Lower lobe of right lung (tissue), 2 donors: ENCODE results near the gene A3GALT2. TPM values are rescaled to one million over a fixed set of nuclear protein-coding genes. Genes with fewer than 3 reads are reported as not detected.

Experiments
- ATAC-seq, 2 donors: fragments of 200-7000 bp; cut with Tn5 transposase; one replicate each; pipeline ENCODE4 v1.9.1; 2020 to 2022; ENCODE audit warnings: mild to moderate bottlenecking in 2 of 2, moderate library complexity in 2 of 2
- DNase-seq: peaks from one replicate; pipeline ENCODE4 v3.0.0-alpha.2; 2020
- H3K27ac ChIP-seq: fragments of 200-600 bp; one replicate; pipeline ENCODE4 v1.8.0; 2022
- H3K27me3 ChIP-seq: fragments of 200-600 bp; one replicate; pipeline ENCODE4 v1.8.0; 2022; ENCODE audit warnings: low read depth
- H3K36me3 ChIP-seq: fragments of 200-600 bp; one replicate; pipeline ENCODE4 v1.8.0; 2022; ENCODE audit warnings: mild to moderate bottlenecking
- H3K4me1 ChIP-seq: fragments of 200-600 bp; one replicate; pipeline ENCODE4 v1.8.0; 2022
- H3K4me3 ChIP-seq: fragments of 200-600 bp; one replicate; pipeline ENCODE4 v1.8.0; 2022; ENCODE audit warnings: mild to moderate bottlenecking
- H3K9me3 ChIP-seq: fragments of 200-600 bp; one replicate; pipeline ENCODE4 v1.8.0; 2022
- intact Hi-C: fragments of 100-400 bp; cut with DNase I; formaldehyde crosslinking; loops from one replicate; pipeline ENCODE4 v1.11.0; 2022
- total RNA-seq: library from RNA; stranded (reverse); fragmentation: NEBNext Ultra II Directional; extraction: Animal tissue kit (Norgen Biotek cat#: 25700); gene quantifications from one replicate; pipeline ENCODE4 v1.2.1, GENCODE V29; 2021
- TF ChIP-seq, protein P1 (sequence below): fragments of 200-600 bp; IDR thresholded peaks from one replicate; pipeline ENCODE4 v1.8.0; 2022; ENCODE audit warnings: antibody characterized with exemption, mild to moderate bottlenecking
- donor health status: DM: no; HTN: yes; CAD: no; lungs with severe emphysema.

Gene A3GALT2
- total RNA-seq, 1 donor from 2014 or later, result not detected

DNA sequence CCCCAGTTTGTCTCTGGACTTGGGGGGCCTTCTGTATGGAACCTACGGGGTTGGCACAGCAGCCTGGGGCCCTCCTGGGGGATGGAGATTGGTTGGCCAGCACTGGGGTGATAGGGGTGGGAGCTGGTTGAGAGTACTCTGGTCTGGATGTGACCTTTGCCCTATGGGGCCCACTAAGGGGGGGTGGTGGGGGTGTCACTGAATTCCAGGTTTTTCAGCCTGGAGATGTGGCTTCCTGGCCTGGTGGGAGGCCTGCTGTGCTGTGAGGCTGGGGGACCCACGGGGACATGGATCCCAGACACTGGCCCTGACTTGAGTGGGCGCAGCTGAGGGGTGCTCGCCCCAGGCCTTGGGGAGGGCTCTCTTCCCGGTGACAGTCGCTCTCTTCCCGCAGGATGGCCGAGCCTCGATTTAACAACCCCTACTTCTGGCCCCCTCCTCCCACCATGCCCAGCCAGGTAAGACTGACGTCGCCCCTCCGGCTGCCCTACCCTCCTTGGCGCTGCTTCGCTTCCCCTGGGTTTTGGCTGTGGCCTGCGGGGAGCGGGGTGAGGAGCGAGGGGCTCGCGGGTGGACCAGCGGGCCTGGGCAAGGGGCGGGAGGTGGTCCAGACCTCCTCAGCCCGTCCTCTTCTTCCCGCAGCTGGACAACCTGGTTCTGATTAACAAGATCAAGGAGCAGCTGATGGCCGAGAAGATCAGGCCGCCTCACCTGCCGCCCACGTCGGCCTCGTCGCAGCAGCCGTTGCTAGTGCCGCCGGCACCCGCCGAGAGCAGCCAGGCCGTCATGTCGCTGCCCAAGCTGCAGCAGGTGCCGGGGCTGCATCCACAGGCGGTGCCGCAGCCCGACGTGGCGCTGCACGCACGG lies 45.0 kb downstream of the A3GALT2 start:
- H3K4me3 ChIP-seq, result no peak overlapping the region
- no peak for DNase-seq
- H3K27me3 ChIP-seq, result no peaks in the 10 kb centered on the region
- no peaks in the 10 kb centered on the region for H3K9me3 ChIP-seq
- peaks cover 3% of the 10 kb centered on the region for H3K4me1 ChIP-seq
- TF ChIP-seq, protein P1, sequence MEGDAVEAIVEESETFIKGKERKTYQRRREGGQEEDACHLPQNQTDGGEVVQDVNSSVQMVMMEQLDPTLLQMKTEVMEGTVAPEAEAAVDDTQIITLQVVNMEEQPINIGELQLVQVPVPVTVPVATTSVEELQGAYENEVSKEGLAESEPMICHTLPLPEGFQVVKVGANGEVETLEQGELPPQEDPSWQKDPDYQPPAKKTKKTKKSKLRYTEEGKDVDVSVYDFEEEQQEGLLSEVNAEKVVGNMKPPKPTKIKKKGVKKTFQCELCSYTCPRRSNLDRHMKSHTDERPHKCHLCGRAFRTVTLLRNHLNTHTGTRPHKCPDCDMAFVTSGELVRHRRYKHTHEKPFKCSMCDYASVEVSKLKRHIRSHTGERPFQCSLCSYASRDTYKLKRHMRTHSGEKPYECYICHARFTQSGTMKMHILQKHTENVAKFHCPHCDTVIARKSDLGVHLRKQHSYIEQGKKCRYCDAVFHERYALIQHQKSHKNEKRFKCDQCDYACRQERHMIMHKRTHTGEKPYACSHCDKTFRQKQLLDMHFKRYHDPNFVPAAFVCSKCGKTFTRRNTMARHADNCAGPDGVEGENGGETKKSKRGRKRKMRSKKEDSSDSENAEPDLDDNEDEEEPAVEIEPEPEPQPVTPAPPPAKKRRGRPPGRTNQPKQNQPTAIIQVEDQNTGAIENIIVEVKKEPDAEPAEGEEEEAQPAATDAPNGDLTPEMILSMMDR, result no peak
- intact Hi-C loops, result no loop called here
- no peak for ATAC-seq
- H3K36me3 ChIP-seq, result peaks cover 55% of the 10 kb centered on the region
- H3K27ac ChIP-seq, result no peak overlapping the region

DNA sequence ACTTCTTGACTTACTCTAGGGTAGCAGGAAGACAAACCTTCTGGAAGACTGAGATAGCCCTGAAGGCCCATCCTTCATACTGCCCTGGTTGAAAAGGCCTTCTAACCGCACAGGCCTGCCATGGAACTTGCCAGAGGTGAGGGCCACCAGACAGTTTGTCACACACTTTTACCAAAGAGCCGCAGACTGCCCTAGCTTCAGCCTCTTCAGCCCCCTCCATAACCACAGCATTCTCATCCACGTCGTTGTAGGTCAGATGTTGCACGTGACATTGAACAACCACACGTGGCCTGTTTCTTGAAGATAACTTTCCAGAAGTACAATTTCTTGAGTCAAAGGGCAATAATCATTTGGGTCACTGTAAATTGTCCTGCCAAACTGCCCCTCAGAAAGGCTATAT lies 45.7 kb downstream of the A3GALT2 start:
- H3K9me3 ChIP-seq, result no peaks in the 10 kb centered on the region
- H3K27me3 ChIP-seq, result no peaks in the 10 kb centered on the region
- no peak overlapping the region for H3K27ac ChIP-seq
- peaks cover 51% of the 10 kb centered on the region for H3K36me3 ChIP-seq
- DNase-seq (no peak), ATAC-seq (no peak)
- intact Hi-C loops, result no loop called here
- TF ChIP-seq, protein P1, result no peak
- H3K4me3 ChIP-seq, result no peak overlapping the region
- H3K4me1 ChIP-seq, result peaks cover 3% of the 10 kb centered on the region

DNA sequence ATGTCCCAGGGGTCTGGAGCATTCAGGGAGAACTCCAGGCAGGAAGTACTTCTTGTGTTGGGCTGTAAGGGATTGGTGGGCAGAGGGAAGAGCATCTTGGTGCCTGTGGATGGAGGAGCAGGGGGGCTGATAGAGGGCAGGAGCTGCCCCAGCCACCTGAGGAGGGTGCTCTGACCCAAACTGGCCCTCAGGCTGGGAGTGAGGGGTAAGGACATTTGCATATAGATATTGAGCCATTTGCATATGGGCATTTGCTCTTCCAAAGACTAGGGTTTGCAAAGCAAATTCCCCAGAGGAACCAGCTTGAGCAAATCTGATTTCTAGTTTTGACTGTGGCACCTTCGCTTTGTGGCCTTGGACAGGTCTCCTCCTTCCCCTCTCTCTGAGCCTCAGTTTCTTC lies 46.5 kb downstream of the A3GALT2 start:
- H3K4me3 ChIP-seq, result no peak overlapping the region
- peaks cover 7% of the 10 kb centered on the region for H3K4me1 ChIP-seq
- no peak for DNase-seq
- intact Hi-C loops, result no loop called here
- H3K36me3 ChIP-seq, result peaks cover 51% of the 10 kb centered on the region
- TF ChIP-seq, protein P1, result no peak
- no peaks in the 10 kb centered on the region for H3K27me3 ChIP-seq
- H3K27ac ChIP-seq, result no peak overlapping the region
- ATAC-seq, result no peak
- H3K9me3 ChIP-seq, result no peaks in the 10 kb centered on the region

DNA sequence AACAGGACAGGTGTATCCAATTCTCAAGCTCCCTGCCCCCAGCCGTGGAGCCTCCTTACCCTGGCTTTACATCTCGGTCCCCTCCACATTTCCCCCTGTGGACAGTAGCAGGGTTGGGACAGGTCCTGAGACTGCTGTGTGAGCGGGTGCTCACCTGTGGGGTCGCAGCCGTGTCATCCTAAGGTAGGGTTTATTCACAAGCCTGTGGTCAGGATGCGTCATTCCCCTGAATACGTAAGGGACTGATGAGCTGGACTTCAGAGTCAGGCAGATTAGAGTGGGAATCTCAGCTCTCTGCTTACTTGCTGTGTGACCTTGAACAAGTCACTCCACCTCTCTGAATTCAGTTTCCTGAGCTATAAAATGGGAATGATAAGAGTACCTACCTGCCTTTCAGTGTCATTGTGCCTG lies 46.9 kb downstream of the A3GALT2 start:
- TF ChIP-seq, protein P1, result no peak

DNA sequence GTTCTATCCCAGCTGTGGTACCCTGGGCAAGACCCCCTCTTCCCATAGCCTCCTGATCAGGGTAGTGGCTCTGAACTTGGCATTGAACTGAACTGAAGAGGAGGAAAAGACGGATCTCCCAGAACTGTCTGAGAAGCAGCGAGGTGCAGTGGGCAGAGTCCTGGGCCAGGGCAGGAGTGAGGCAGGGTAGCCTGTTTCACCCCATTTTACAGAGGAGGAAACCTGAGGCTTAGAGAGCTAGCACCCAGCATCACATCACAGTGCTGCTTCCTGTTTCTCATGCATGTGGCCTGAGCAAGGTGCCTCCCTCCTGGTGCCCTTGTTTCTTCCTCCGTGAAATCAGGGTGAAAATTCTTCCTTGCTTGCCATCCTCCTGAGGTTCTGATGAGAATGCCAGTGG lies 47.5 kb downstream of the A3GALT2 start:
- Histone ChIP-seq H3K27ac (peak overlapping the region; percentile 6), H3K36me3 (peaks cover 45% of the 10 kb centered on the region), H3K4me1 (peaks cover 17% of the 10 kb centered on the region), H3K9me3 (no peaks in the 10 kb centered on the region), H3K27me3 (no peaks in the 10 kb centered on the region), H3K4me3 (no peak overlapping the region)
- TF ChIP-seq, protein P1, result no peak
- intact Hi-C loops, result no loop called here
- ATAC-seq (no peak), DNase-seq (no peak)

More for the DNA sequence above, 46.9 kb downstream of the A3GALT2 start:
- Histone ChIP-seq H3K9me3 (no peaks in the 10 kb centered on the region), H3K4me1 (peaks cover 12% of the 10 kb centered on the region), H3K36me3 (peaks cover 51% of the 10 kb centered on the region), H3K27me3 (no peaks in the 10 kb centered on the region), H3K4me3 (no peak overlapping the region), H3K27ac (no peak overlapping the region)
- intact Hi-C loops, result no loop called here
- no peak for ATAC-seq
- no peak for DNase-seq
